Liver (tissue), 9 donors: ENCODE data around the gene AVL9. TPM values are rescaled to one million over a fixed set of nuclear protein-coding genes. Genes with fewer than 3 reads are reported as not detected.

Experiments used
- DNase-seq: peaks from one replicate; pipeline ENCODE4 v3.0.0-alpha.2; 2017; ENCODE audit warnings: low spot score
- H3K27ac ChIP-seq, 2 donors: one replicate each; pipeline ENCODE4 v1.7.0; 2013; ENCODE audit warnings: inconsistent platforms in 2 of 2, low read length in 2 of 2, control low read depth in 1 of 2, low read depth in 1 of 2, mild to moderate bottlenecking in 1 of 2
- H3K27me3 ChIP-seq, 4 donors: one replicate each; pipeline versions ENCODE4 v1.6.1 to v1.7.0; 2013; ENCODE audit warnings: low read length in 3 of 4, inconsistent platforms in 1 of 4, mild to moderate bottlenecking in 1 of 4, moderate library complexity in 1 of 4; ENCODE audit not compliant: control insufficient read depth in 4 of 4, insufficient read depth in 4 of 4
- H3K36me3 ChIP-seq, 4 donors: one replicate each; pipeline versions ENCODE4 v1.6.1 to v1.7.0; 2013; ENCODE audit warnings: low read length in 3 of 4, mild to moderate bottlenecking in 3 of 4, low read depth in 1 of 4, moderate library complexity in 1 of 4; ENCODE audit not compliant: control insufficient read depth in 4 of 4, insufficient read depth in 3 of 4
- H3K4me1 ChIP-seq, 4 donors: one replicate each; pipeline versions ENCODE4 v1.6.1 to v1.7.0; 2013; ENCODE audit warnings: low read length in 3 of 4, mild to moderate bottlenecking in 3 of 4, moderate library complexity in 1 of 4; ENCODE audit not compliant: control insufficient read depth in 4 of 4, insufficient read depth in 4 of 4
- H3K4me3 ChIP-seq, 3 donors: one replicate each; pipeline versions ENCODE4 v1.6.1 to v1.7.0; 2013; ENCODE audit warnings: low read length in 3 of 3, control low read depth in 1 of 3, low read depth in 1 of 3, mild to moderate bottlenecking in 1 of 3
- H3K9ac ChIP-seq, 2 donors: one replicate each; pipeline ENCODE4 v1.7.0; 2013; ENCODE audit warnings: low read length in 2 of 2, mild to moderate bottlenecking in 2 of 2, moderate library complexity in 2 of 2, control low read depth in 1 of 2, low read depth in 1 of 2
- H3K9me3 ChIP-seq, 4 donors: one replicate each; pipeline versions ENCODE4 v1.6.1 to v1.7.0; 2013; ENCODE audit warnings: low read length in 3 of 4; ENCODE audit not compliant: control insufficient read depth in 4 of 4
- ATF3 ChIP-seq: IDR thresholded peaks from 2 replicates; pipeline ENCODE4 v1.6.1; 2016; ENCODE audit warnings: antibody characterized with exemption
- EGR1 ChIP-seq, 2 donors: IDR thresholded peaks; 2 replicates each; pipeline ENCODE4 v1.6.1; 2016 to 2018; ENCODE audit warnings: antibody characterized with exemption in 2 of 2, low read depth in 2 of 2
- FOXA1 ChIP-seq: IDR thresholded peaks from 2 replicates; pipeline ENCODE4 v1.6.1; 2016; ENCODE audit warnings: antibody characterized with exemption
- FOXA2 ChIP-seq: IDR thresholded peaks from 2 replicates; pipeline ENCODE4 v1.6.1; 2016; ENCODE audit warnings: antibody characterized with exemption
- GABPA ChIP-seq, 2 donors: IDR thresholded peaks in 1 of 2; conservative IDR thresholded peaks in 1 of 2; 2 replicates each; pipeline ENCODE4 v1.6.1; 2016; ENCODE audit warnings: antibody characterized with exemption in 2 of 2, mild to moderate bottlenecking in 1 of 2, moderate library complexity in 1 of 2
- HNF4A ChIP-seq, 2 donors: conservative IDR thresholded peaks; 2 replicates each; pipeline ENCODE4 v1.6.1; 2016; ENCODE audit warnings: antibody characterized with exemption in 2 of 2, mild to moderate bottlenecking in 2 of 2
- MAX ChIP-seq: IDR thresholded peaks from 2 replicates; pipeline ENCODE4 v1.6.1; 2016; ENCODE audit warnings: antibody characterized with exemption
- RAD21 ChIP-seq, 2 donors: IDR thresholded peaks; 2 replicates each; pipeline ENCODE4 v1.6.1; 2016; ENCODE audit warnings: antibody characterized with exemption in 2 of 2, mild to moderate bottlenecking in 2 of 2
- REST ChIP-seq: IDR thresholded peaks from 2 replicates; pipeline ENCODE4 v1.6.1; 2016; ENCODE audit warnings: antibody characterized with exemption, mild to moderate bottlenecking
- RXRA ChIP-seq, 2 donors: IDR thresholded peaks; 2 replicates each; pipeline ENCODE4 v1.6.1; 2017 to 2018; ENCODE audit warnings: antibody characterized with exemption in 2 of 2, mild to moderate bottlenecking in 1 of 2
- SP1 ChIP-seq: IDR thresholded peaks from 2 replicates; pipeline ENCODE4 v1.6.1; 2018; ENCODE audit warnings: antibody characterized with exemption, mild to moderate bottlenecking
- TAF1 ChIP-seq: conservative IDR thresholded peaks from 2 replicates; pipeline ENCODE4 v1.6.1; 2016; ENCODE audit warnings: antibody characterized with exemption, mild to moderate bottlenecking
- YY1 ChIP-seq: IDR thresholded peaks from 2 replicates; pipeline ENCODE4 v1.6.1; 2016; ENCODE audit warnings: antibody characterized with exemption, mild to moderate bottlenecking
- ZBTB33 ChIP-seq: IDR thresholded peaks from 2 replicates; pipeline ENCODE4 v1.6.1; 2016; ENCODE audit warnings: antibody characterized with exemption
- WGBS: extraction: QIAGEN DNeasy Blood & Tissue Kit; methylation state at CpG from one replicate; pipeline ENCODE4 v1.1.7; 2013; 5-methylcytosine and 5-hydroxymethylcytosine counted together
- polyA plus RNA-seq, 2 donors: library from polyadenylated mRNA; stranded (reverse) in 1 of 2; unstranded in 1 of 2; fragments of 200-250 nt in 1 of 2; fragments of >200 nt in 1 of 2; fragmentation: Nextera tagmentation in 1 of 2; extraction: Ambion mirVana in 1 of 2; gene quantifications; one replicate each; pipeline versions ENCODE4 v1.2.1 to v1.2.3, GENCODE V29; 2013 to 2015
- total RNA-seq, 2 donors: library from RNA; depleted of rRNA; stranded (reverse); fragments of >200 nt; gene quantifications; one replicate each; pipeline ENCODE4 v1.2.3, GENCODE V29; 2014
- donor health status: healthy.
- donor health status: healthy.
- donor health status: healthy.
- donor health status: healthy.
- donor health status: healthy.

The AVL9 gene
- total and polyA plus RNA-seq, 4 donors = 5.5 to 18.5 (median 11.6) TPM

GRCh38 chr7:32611201-32612099 is 116.2 kb downstream of the AVL9 start:
- no peak overlapping the region for H3K9ac ChIP-seq
- TF ChIP-seq MAX = no peak
- no peak for TF ChIP-seq REST
- TF ChIP-seq ATF3 = no peak
- no peak for TF ChIP-seq FOXA1
- TF ChIP-seq EGR1 (IDR thresholded peaks at IDR 0.05; ENCODE audit: low read depth in 2 of 2) = no peak
- TF ChIP-seq RAD21 (IDR thresholded peaks at IDR 0.05) = no peak

GRCh38 chr7:32616625-32617024 is 121.3 kb downstream of the AVL9 start:
- no peak for DNase-seq
- TF ChIP-seq MAX (no peak), ZBTB33 (no peak), RAD21 (IDR thresholded peaks at IDR 0.05) (no peak)
- 92% methylated on average over 1 of the region's 1 CpG for WGBS

More at GRCh38 chr7:32611201-32612099, 116.2 kb downstream of the AVL9 start:
- H3K9me3 ChIP-seq = no peaks in the 10 kb centered on the region
- no peak overlapping the region for H3K4me3 ChIP-seq
- H3K36me3 ChIP-seq = no peaks in the 10 kb centered on the region
- H3K4me1 ChIP-seq = no peaks in the 10 kb centered on the region
- H3K27ac ChIP-seq = no peak overlapping the region
- 80% methylated on average over 5 of the region's 5 CpGs for WGBS
- no peak for DNase-seq
- no peaks in the 10 kb centered on the region for H3K27me3 ChIP-seq

GRCh38 chr7:32618470-32618869 is 123.2 kb downstream of the AVL9 start:
- Histone ChIP-seq H3K4me3 (no peak overlapping the region), H3K9ac (no peak overlapping the region), H3K36me3 (peaks cover 0 to 3% (median 0%) of the 10 kb centered on the region in 4 donors), H3K27ac (no peak overlapping the region), H3K9me3 (no peaks in the 10 kb centered on the region), H3K4me1 (no peaks in the 10 kb centered on the region), H3K27me3 (no peaks in the 10 kb centered on the region)
- WGBS = 78% methylated on average over 2 of the region's 2 CpGs
- DNase-seq = no peak
- TF ChIP-seq HNF4A (conservative IDR thresholded peaks at IDR 0.05) (no peak), EGR1 (IDR thresholded peaks at IDR 0.05; ENCODE audit: low read depth in 2 of 2) (no peak), RAD21 (IDR thresholded peaks at IDR 0.05) (no peak), FOXA2 (no peak), RXRA (IDR thresholded peaks at IDR 0.05) (no peak), GABPA (IDR thresholded peaks at IDR 0.05 in 1 of 2, conservative IDR thresholded peaks at IDR 0.05 in 1 of 2) (no peak), TAF1 (no peak), SP1 (no peak), ATF3 (no peak), YY1 (no peak), ZBTB33 (no peak), FOXA1 (no peak)

More at GRCh38 chr7:32616625-32617024, 121.3 kb downstream of the AVL9 start:
- H3K9ac ChIP-seq = no peak overlapping the region
- H3K4me1 ChIP-seq = no peaks in the 10 kb centered on the region
- peaks cover 0 to 3% (median 0%) of the 10 kb centered on the region in 4 donors for H3K36me3 ChIP-seq
- H3K27ac ChIP-seq = no peak overlapping the region
- H3K27me3 ChIP-seq = no peaks in the 10 kb centered on the region
- no peaks in the 10 kb centered on the region for H3K9me3 ChIP-seq
- no peak overlapping the region for H3K4me3 ChIP-seq
